ENCODE data around the gene SYCE3.

DNA sequence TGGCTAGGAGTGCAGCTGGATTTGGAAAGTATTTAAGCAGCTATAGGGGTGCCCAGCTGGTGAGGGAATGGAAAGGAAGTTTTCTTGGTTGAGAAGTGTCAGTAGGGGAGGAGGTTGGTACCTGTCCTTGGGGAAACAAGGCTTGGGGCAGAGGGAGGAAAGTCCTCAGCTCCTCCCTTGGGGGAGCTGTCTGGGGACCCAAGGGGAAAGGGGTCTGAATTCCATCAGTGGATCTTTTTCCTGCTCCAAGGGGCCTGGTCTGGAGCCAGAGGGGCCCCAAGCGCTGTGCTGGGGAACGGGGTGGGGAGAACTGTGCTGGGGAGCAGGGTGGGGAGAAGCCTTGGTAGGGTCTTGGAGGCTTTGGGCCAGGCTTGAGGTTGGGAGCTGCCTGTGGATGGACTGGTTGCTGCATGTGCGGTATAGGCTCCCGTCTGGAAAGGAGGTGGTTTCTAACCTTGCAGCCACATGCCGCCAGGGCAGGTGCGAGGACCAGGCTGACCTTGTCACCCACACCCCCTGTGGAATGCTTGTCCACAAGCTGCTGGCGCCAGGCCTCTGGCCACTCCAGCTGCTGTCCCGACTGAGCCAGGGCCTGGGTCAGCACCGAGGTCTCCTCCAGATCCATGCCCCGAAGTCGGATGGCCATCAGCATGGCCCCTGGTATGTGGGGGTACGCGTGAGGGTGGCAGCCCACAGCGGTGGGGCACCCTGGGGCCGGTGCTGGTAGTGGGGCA is 33.9 kb downstream of the SYCE3 start:
- TF ChIP-seq, protein P1, sequence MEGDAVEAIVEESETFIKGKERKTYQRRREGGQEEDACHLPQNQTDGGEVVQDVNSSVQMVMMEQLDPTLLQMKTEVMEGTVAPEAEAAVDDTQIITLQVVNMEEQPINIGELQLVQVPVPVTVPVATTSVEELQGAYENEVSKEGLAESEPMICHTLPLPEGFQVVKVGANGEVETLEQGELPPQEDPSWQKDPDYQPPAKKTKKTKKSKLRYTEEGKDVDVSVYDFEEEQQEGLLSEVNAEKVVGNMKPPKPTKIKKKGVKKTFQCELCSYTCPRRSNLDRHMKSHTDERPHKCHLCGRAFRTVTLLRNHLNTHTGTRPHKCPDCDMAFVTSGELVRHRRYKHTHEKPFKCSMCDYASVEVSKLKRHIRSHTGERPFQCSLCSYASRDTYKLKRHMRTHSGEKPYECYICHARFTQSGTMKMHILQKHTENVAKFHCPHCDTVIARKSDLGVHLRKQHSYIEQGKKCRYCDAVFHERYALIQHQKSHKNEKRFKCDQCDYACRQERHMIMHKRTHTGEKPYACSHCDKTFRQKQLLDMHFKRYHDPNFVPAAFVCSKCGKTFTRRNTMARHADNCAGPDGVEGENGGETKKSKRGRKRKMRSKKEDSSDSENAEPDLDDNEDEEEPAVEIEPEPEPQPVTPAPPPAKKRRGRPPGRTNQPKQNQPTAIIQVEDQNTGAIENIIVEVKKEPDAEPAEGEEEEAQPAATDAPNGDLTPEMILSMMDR (conservative IDR thresholded peaks at IDR 0.05; ENCODE audit: low read depth in 2 of 2): no peak
- TF ChIP-seq EZH2phosphoT487 (IDR thresholded peaks at IDR 0.05; ENCODE audit: unreplicated experiment): no peak
- TF ChIP-seq POLR2AphosphoS5 (IDR thresholded peaks at IDR 0.05; ENCODE audit: low read depth): no peak
- TF ChIP-seq, protein P2, sequence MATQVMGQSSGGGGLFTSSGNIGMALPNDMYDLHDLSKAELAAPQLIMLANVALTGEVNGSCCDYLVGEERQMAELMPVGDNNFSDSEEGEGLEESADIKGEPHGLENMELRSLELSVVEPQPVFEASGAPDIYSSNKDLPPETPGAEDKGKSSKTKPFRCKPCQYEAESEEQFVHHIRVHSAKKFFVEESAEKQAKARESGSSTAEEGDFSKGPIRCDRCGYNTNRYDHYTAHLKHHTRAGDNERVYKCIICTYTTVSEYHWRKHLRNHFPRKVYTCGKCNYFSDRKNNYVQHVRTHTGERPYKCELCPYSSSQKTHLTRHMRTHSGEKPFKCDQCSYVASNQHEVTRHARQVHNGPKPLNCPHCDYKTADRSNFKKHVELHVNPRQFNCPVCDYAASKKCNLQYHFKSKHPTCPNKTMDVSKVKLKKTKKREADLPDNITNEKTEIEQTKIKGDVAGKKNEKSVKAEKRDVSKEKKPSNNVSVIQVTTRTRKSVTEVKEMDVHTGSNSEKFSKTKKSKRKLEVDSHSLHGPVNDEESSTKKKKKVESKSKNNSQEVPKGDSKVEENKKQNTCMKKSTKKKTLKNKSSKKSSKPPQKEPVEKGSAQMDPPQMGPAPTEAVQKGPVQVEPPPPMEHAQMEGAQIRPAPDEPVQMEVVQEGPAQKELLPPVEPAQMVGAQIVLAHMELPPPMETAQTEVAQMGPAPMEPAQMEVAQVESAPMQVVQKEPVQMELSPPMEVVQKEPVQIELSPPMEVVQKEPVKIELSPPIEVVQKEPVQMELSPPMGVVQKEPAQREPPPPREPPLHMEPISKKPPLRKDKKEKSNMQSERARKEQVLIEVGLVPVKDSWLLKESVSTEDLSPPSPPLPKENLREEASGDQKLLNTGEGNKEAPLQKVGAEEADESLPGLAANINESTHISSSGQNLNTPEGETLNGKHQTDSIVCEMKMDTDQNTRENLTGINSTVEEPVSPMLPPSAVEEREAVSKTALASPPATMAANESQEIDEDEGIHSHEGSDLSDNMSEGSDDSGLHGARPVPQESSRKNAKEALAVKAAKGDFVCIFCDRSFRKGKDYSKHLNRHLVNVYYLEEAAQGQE (IDR thresholded peaks at IDR 0.05; ENCODE audit: unreplicated experiment): no peak
- no peak for TF ChIP-seq EZH2 (IDR thresholded peaks at IDR 0.05; ENCODE audit: low read depth, unreplicated experiment)
- TF ChIP-seq, protein P3, sequence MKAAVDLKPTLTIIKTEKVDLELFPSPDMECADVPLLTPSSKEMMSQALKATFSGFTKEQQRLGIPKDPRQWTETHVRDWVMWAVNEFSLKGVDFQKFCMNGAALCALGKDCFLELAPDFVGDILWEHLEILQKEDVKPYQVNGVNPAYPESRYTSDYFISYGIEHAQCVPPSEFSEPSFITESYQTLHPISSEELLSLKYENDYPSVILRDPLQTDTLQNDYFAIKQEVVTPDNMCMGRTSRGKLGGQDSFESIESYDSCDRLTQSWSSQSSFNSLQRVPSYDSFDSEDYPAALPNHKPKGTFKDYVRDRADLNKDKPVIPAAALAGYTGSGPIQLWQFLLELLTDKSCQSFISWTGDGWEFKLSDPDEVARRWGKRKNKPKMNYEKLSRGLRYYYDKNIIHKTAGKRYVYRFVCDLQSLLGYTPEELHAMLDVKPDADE (IDR thresholded peaks at IDR 0.05): no peak
- no peak for TF ChIP-seq JUNB (IDR thresholded peaks at IDR 0.05; ENCODE audit: unreplicated experiment)
- TF ChIP-seq CREB1 (CRISPR knock-in tag; IDR thresholded peaks at IDR 0.05; ENCODE audit: low read depth): no peak
- TF ChIP-seq NANOG (IDR thresholded peaks at IDR 0.05; ENCODE audit: borderline replicate concordance): no peak
- TF ChIP-seq STAT1 (IDR thresholded peaks at IDR 0.05; ENCODE audit: unreplicated experiment): no peak

Data from GM23338 (cell line).